Neural cell (in vitro differentiated cells): ENCODE results near the gene RAD51B. TPM values are rescaled to one million over a fixed set of nuclear protein-coding genes. Genes with fewer than 3 reads are reported as not detected.

Source experiments
- H2AFZ ChIP-seq: fragments of 200-600, 300-800 bp; sonication (generic), shearing (Covaris generic); 2 replicates; pipeline ENCODE4 v1.6.0; 2014; ENCODE audit warnings: low read depth, mild to moderate bottlenecking, antibody characterized with exemption, low read length, moderate library complexity
- H3F3A ChIP-seq: fragments of 200-600 bp; shearing (Covaris generic); 2 replicates; pipeline ENCODE4 v1.6.1; 2016; ENCODE audit warnings: mild to moderate bottlenecking, moderate library complexity, mixed read lengths, antibody characterized with exemption, low read length; ENCODE audit not compliant: insufficient read depth, poor library complexity, severe bottlenecking
- H3K27ac ChIP-seq: fragments of 200-600, 300-800 bp; sonication (generic), shearing (Covaris generic); 2 replicates; pipeline ENCODE4 v1.5.1; 2014; ENCODE audit warnings: mild to moderate bottlenecking, low read length, moderate library complexity
- H3K27me3 ChIP-seq: fragments of 300-800, 200-600 bp; sonication (generic), shearing (Covaris generic); 2 replicates; pipeline ENCODE4 v1.6.0; 2014; ENCODE audit warnings: mild to moderate bottlenecking, low read depth, low read length, moderate library complexity; ENCODE audit not compliant: insufficient read depth
- H3K36me3 ChIP-seq: fragments of 300-800, 200-600 bp; sonication (generic), shearing (Covaris generic); 2 replicates; pipeline ENCODE4 v1.5.1; 2014; ENCODE audit warnings: mild to moderate bottlenecking, antibody characterized with exemption, low read length, moderate library complexity; ENCODE audit not compliant: insufficient read depth
- H3K4me2 ChIP-seq: fragments of 300-800, 200-600 bp; sonication (generic), shearing (Covaris generic); 2 replicates; pipeline ENCODE4 v1.6.0; 2014; ENCODE audit warnings: mild to moderate bottlenecking, low read length
- H3K4me3 ChIP-seq: fragments of 300-800, 200-600 bp; sonication (generic), shearing (Covaris generic); 2 replicates; pipeline ENCODE4 v1.5.1; 2014; ENCODE audit warnings: mild to moderate bottlenecking, low read length, moderate library complexity
- H3K79me2 ChIP-seq: fragments of 200-600 bp; shearing (Covaris generic); replicated peaks from 2 replicates; pipeline ENCODE4 v1.6.0; 2014; ENCODE audit warnings: mild to moderate bottlenecking, low read length, moderate library complexity; ENCODE audit not compliant: insufficient read depth
- H3K9ac ChIP-seq: fragments of 300-800, 200-600 bp; sonication (generic), shearing (Covaris generic); 2 replicates; pipeline ENCODE4 v1.6.1; 2016; ENCODE audit warnings: mild to moderate bottlenecking, low read length, mixed read lengths
- H3K9me2 ChIP-seq: fragments of 200-600 bp; shearing (Covaris generic); 2 replicates; pipeline ENCODE4 v1.6.1; 2016; ENCODE audit warnings: mild to moderate bottlenecking, low read length, mixed read lengths; ENCODE audit not compliant: insufficient read depth
- H3K9me3 ChIP-seq: fragments of 200-600, 300-800 bp; sonication (generic), shearing (Covaris generic); 2 replicates; pipeline ENCODE4 v1.6.1; 2016; ENCODE audit warnings: mild to moderate bottlenecking, mixed run types, low read length, moderate library complexity, mixed read lengths
- H4K20me1 ChIP-seq: fragments of 200-600 bp; shearing (Covaris generic); 2 replicates; pipeline ENCODE4 v1.6.1; 2016; ENCODE audit warnings: mild to moderate bottlenecking, mixed run types; ENCODE audit not compliant: insufficient read depth
- CTCF ChIP-seq: fragments of 450-650 bp; IDR thresholded peaks from 2 replicates; pipeline ENCODE4 v1.5.1; 2014; ENCODE audit warnings: antibody characterized with exemption, mild to moderate bottlenecking, moderate library complexity; ENCODE audit not compliant: poor library complexity, severe bottlenecking
- EP300 ChIP-seq: fragments of 450-650 bp; conservative IDR thresholded peaks from 2 replicates; pipeline ENCODE4 v1.6.1; 2014; ENCODE audit warnings: antibody characterized with exemption, mild to moderate bottlenecking, moderate library complexity; ENCODE audit not compliant: poor library complexity, severe bottlenecking
- EZH2 ChIP-seq: fragments of 200-600, 300-800 bp; shearing (Covaris generic), sonication (generic); IDR thresholded peaks from 2 replicates; pipeline ENCODE4 v1.6.1; 2014; ENCODE audit warnings: antibody characterized with exemption, low read length, borderline replicate concordance, mild to moderate bottlenecking; ENCODE audit not compliant: insufficient read depth, poor library complexity, severe bottlenecking
- MXI1 ChIP-seq: fragments of 450-650 bp; conservative IDR thresholded peaks from 2 replicates; pipeline ENCODE4 v1.6.1; 2014; ENCODE audit warnings: antibody characterized with exemption, mild to moderate bottlenecking; ENCODE audit not compliant: poor library complexity, severe bottlenecking
- POLR2AphosphoS5 ChIP-seq: IDR thresholded peaks from 2 replicates; pipeline ENCODE4 v1.6.1; 2012
- RAD21 ChIP-seq: fragments of 450-650 bp; conservative IDR thresholded peaks from 2 replicates; pipeline ENCODE4 v1.6.1; 2014; ENCODE audit warnings: antibody characterized with exemption, mild to moderate bottlenecking, moderate library complexity
- REST ChIP-seq: IDR thresholded peaks from 2 replicates; pipeline ENCODE4 v1.6.1; 2012; ENCODE audit warnings: borderline replicate concordance
- SMC3 ChIP-seq: fragments of 450-650 bp; conservative IDR thresholded peaks from 2 replicates; pipeline ENCODE4 v1.6.1; 2014; ENCODE audit warnings: antibody characterized with exemption, mild to moderate bottlenecking, moderate library complexity; ENCODE audit not compliant: poor library complexity
- TAF1 ChIP-seq: IDR thresholded peaks from 2 replicates; pipeline ENCODE4 v1.6.1; 2012; ENCODE audit warnings: low read depth
- polyA plus RNA-seq: library from polyadenylated mRNA; depleted of rRNA; stranded (reverse); fragments of >200 nt; gene quantifications from 2 replicates; pipeline ENCODE4 v1.2.3, GENCODE V29; 2014

RAD51B gene
- polyA plus RNA-seq, 1 donor from 2014 or later: 3.1 TPM

- Histone ChIP-seq H4K20me1 (no peaks in the 10 kb centered on the region), H3K9me3 (no peaks in the 10 kb centered on the region), H3K79me2 (no peaks in the 10 kb centered on the region), H3K9ac (no peak overlapping the region), H3K9me2 (no peaks in the 10 kb centered on the region), H3K4me3 (no peak overlapping the region), H2AFZ (no peak overlapping the region), H3K27me3 (no peaks in the 10 kb centered on the region), H3F3A (no peaks in the 10 kb centered on the region), H3K4me2 (no peak overlapping the region), H3K36me3 (no peaks in the 10 kb centered on the region), H3K27ac (no peak overlapping the region)
- TF ChIP-seq EP300 (no peak), MXI1 (no peak), REST (no peak), TAF1 (no peak), EZH2 (no peak), RAD21 (no peak), SMC3 (no peak), POLR2AphosphoS5 (no peak), CTCF (no peak)
These were observed 513.7 kb downstream of the RAD51B start for GRCh38 chr14:68333262-68333661.

DNA sequence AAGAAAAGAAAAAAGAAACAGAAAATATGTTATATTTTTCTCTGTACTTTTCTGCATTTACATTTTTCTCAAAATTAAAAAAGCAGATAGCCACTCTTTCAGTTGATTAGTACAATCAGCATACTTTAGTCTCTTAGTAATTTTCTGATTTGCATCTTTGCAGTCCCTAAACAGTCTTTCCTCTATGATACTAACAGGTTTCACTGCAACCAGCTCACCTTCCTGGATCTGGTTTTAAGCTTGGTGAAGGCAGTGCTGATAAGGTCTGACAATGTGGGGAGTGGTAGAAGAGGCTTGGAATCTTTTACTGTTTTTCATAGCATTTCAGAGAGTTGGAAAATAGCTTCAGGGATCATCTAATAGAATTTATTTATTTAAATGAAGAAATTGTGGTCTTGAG lies 515.7 kb downstream of the RAD51B start:
- H4K20me1 ChIP-seq: no peaks in the 10 kb centered on the region
- no peaks in the 10 kb centered on the region for H3K27me3 ChIP-seq
- H3K4me2 ChIP-seq: no peak overlapping the region
- H3K36me3 ChIP-seq: no peaks in the 10 kb centered on the region
- H3K79me2 ChIP-seq: no peaks in the 10 kb centered on the region
- no peak for TF ChIP-seq TAF1
- TF ChIP-seq MXI1: no peak
- no peak for TF ChIP-seq REST
- no peak for TF ChIP-seq EZH2
- TF ChIP-seq RAD21: no peak
- TF ChIP-seq CTCF: no peak
- no peak for TF ChIP-seq EP300
- TF ChIP-seq POLR2AphosphoS5: no peak
- no peak for TF ChIP-seq SMC3
- no peaks in the 10 kb centered on the region for H3K9me2 ChIP-seq
- no peak overlapping the region for H2AFZ ChIP-seq
- H3K9me3 ChIP-seq: no peaks in the 10 kb centered on the region
- no peak overlapping the region for H3K4me3 ChIP-seq
- H3K9ac ChIP-seq: no peak overlapping the region
- H3F3A ChIP-seq: no peaks in the 10 kb centered on the region
- no peak overlapping the region for H3K27ac ChIP-seq
